Measurements from ENCODE around the gene KRT33A.

Gene KRT33A

DNA sequence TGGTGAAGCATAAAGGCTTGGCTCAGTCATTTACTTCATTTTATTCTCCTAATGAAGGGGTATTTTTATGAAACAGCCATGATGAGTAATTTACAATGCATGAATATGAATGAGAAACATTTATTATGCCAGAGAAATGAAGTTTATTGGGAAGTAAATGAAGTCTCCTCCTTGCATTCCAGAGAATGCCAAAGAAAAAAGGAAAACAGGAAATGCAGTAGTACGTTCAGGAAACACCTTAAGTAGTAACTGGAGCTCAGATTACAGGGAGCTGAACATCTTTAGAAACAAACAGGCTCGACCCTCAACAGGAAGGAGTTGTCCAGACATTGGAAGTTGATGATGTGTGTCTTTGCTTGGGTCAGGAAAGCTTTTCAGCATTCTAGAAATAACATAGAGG lies 26.9 kb upstream of the KRT33A start:
- no peak overlapping the region for H3K4me3 ChIP-seq (ENCODE audit: low read depth, low read length)
- TF ChIP-seq, protein P1, sequence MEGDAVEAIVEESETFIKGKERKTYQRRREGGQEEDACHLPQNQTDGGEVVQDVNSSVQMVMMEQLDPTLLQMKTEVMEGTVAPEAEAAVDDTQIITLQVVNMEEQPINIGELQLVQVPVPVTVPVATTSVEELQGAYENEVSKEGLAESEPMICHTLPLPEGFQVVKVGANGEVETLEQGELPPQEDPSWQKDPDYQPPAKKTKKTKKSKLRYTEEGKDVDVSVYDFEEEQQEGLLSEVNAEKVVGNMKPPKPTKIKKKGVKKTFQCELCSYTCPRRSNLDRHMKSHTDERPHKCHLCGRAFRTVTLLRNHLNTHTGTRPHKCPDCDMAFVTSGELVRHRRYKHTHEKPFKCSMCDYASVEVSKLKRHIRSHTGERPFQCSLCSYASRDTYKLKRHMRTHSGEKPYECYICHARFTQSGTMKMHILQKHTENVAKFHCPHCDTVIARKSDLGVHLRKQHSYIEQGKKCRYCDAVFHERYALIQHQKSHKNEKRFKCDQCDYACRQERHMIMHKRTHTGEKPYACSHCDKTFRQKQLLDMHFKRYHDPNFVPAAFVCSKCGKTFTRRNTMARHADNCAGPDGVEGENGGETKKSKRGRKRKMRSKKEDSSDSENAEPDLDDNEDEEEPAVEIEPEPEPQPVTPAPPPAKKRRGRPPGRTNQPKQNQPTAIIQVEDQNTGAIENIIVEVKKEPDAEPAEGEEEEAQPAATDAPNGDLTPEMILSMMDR (IDR thresholded peaks at IDR 0.05; ENCODE audit: borderline replicate concordance, insufficient read depth, low read depth, low read length), result no peak

DNA sequence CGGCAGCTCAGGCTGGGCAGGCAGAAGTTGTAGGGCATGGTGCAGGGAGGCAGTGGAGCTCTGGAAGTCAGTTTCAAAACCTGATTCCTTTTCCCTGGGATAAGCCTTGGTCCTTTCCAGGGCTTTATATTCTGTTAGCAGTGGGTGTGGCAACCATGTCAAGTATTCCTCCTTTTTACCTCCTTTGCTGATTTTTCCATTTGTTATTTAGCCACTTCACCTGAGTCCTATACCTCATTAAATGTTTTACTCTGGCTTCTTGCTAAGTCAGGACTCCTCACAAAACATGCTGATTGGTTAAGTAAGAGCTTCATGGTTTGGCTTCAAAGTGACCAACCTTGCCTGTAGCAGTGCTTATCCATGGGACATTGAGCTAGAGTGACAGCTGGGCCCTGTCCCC lies 19.1 kb upstream of the KRT33A start, which contains the start of gene KRT33B:
Gene KRT33B (minus strand): TSS at position 101 of the 400 bp plus-strand sequence. CDS start 63 bp downstream, at position 38.
- no peak within 1 kb of the TSS for H3K4me3 ChIP-seq (ENCODE audit: low read depth, low read length)
- TF ChIP-seq, protein P1 (IDR thresholded peaks at IDR 0.05; ENCODE audit: borderline replicate concordance, insufficient read depth, low read depth, low read length), result no peak

DNA sequence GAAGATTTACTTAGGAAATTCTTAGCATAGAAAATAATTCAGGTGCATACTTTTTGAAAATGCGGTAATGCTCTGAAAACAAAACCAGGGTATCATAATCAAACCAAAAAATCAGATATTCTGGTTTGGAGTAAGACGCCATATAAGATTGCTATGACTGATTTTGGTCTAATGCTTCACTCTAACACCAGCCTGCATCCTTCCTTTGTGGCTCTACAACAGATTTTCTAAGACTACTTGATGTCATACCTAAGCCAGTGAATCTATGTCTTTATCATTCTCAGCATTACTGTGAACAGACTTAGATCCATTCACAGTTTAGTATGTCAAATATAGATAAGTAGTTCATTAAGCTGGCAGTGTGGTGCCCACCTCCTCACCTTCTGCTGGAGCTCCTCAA lies 18.4 kb upstream of the KRT33A start:
- TF ChIP-seq, protein P1 (IDR thresholded peaks at IDR 0.05; ENCODE audit: borderline replicate concordance, insufficient read depth, low read depth, low read length), result no peak
- no peak overlapping the region for H3K4me3 ChIP-seq (ENCODE audit: low read depth, low read length)

DNA sequence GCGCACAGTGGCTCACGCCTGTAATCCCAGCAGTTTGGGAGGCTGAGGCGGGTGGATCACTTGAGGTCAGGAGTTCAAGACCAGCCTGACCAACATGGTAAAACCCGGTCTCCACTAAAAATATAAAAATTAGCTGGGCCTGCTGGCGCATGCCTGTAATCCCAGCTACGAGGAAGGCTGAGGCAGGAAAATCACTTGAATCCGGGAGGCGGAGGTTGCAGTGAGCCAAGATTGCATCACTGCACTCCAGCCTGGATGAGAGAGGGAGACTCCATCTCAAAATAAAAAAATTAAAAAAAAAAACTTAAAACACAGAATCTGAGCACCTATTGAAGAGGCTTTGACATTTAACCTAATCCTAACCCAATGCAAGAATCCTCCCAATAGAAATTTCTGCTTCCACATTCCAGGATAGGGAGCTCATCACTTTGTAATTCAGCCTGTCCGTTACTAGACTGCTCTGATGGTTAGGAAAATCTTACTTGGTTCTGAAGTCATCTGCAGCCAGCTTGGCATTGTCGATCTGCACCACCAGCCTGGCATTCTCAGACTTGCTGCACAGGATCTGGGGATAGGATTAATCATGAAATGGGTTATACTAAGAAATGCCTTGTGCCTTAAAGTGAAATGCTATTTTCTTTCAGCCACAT lies 16.9 kb upstream of the KRT33A start:
- TF ChIP-seq, protein P1 (IDR thresholded peaks at IDR 0.05; ENCODE audit: borderline replicate concordance, insufficient read depth, low read depth, low read length), result no peak
- H3K4me3 ChIP-seq (ENCODE audit: low read depth, low read length), result no peak overlapping the region

DNA sequence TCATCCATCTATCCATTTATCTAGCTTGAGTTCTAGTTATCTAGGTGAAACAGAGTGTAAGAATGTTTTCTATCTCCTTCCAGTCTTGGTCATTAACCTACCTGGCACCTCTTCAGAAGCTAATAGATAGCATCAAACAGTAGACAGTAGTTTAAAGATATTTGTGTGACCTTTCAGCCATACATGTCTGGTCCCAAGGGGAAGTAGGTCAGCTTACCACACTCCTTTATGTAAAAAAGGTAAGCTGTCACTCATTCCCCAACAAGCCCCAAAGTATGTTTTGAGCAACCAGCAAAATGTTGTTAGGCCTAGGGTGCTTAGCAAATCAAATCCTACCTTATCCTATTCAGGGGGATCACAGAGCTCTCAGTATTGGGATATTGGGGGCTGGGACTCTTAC lies 15.4 kb upstream of the KRT33A start:
- H3K4me3 ChIP-seq (ENCODE audit: low read depth, low read length), result no peak overlapping the region
- TF ChIP-seq, protein P1 (IDR thresholded peaks at IDR 0.05; ENCODE audit: borderline replicate concordance, insufficient read depth, low read depth, low read length), result no peak

DNA sequence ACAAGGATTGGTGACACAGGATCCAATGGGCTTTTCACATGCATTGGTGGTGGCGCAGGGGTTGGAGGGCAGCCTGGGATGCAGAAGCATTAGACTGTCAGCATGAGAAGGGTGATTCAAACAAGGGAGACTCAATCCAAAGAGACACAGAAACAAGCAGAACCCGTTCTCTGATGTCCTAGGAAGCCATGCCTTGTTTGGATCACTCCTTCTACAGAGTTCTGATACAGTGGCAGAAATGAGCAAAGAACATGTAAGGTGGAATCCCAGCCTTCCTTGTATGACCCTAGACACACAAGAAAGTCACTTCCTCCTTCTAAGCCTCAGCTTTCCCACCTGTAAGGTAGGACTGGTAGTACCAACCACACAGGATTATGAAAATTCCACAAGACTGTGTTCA lies 13.3 kb upstream of the KRT33A start:
- H3K4me3 ChIP-seq (ENCODE audit: low read depth, low read length), result no peak overlapping the region

More for the DNA sequence above, 13.3 kb upstream of the KRT33A start:
- TF ChIP-seq, protein P1 (IDR thresholded peaks at IDR 0.05; ENCODE audit: borderline replicate concordance, insufficient read depth, low read depth, low read length), result no peak
